DMS53 treated with DMSO at 0.1 percent for 48 hours (cell line): ENCODE data around the gene NAA15.
A peak's percentile ranks its signal among the peaks of the same experiment; 100 is the strongest.
"Not testable (repeated sequence)": the region's sequence is repeated elsewhere in the genome, so short reads cannot be mapped to it uniquely, and the experiment has no call there.

Experiments used
- DNase-seq: peaks from one replicate; lab custom pipeline; 2025; ENCODE audit not compliant: unreplicated experiment; lab: John Stamatoyannopoulos, UW

The NAA15 gene

GRCh38 chr4:139297001-139297410, 4.3 kb upstream of the NAA15 start:
- DNase-seq = no peak

- no peak for DNase-seq
Observed at GRCh38 chr4:139299536-139299935, 1.8 kb upstream of the NAA15 start.

- no peak for DNase-seq
Observed at GRCh38 chr4:139300431-139301112, 733 bp upstream of the NAA15 start.

- peak; percentile 49 for DNase-seq
Observed at GRCh38 chr4:139301821-139302611, 711 bp downstream of the NAA15 start, which contains the start of gene NDUFC1. NDUFC1 (minus strand) TSS chr4:139302477; CDS start chr4:139295798, 6,679 bp downstream.

GRCh38 chr4:139304920-139305319, 3.6 kb downstream of the NAA15 start:
- no peak for DNase-seq

GRCh38 chr4:139311909-139312308, 10.6 kb downstream of the NAA15 start:
- no peak for DNase-seq

- no peak for DNase-seq
Observed at GRCh38 chr4:139312552-139313332, 11.4 kb downstream of the NAA15 start.

GRCh38 chr4:139313414-139313813, 12.1 kb downstream of the NAA15 start:
- DNase-seq = not testable (repeated sequence)

- no peak for DNase-seq
Observed at GRCh38 chr4:139314047-139314800, 12.9 kb downstream of the NAA15 start.

GRCh38 chr4:139315221-139315675, 13.9 kb downstream of the NAA15 start:
- no peak for DNase-seq

- no peak for DNase-seq
Observed at GRCh38 chr4:139316733-139317132, 15.4 kb downstream of the NAA15 start.

- no peak for DNase-seq
Observed at GRCh38 chr4:139317635-139318034, 16.3 kb downstream of the NAA15 start.

GRCh38 chr4:139319571-139319970, 18.3 kb downstream of the NAA15 start:
- DNase-seq = no peak

- not testable (repeated sequence) for DNase-seq
Observed at GRCh38 chr4:139322070-139322469, 20.8 kb downstream of the NAA15 start.

GRCh38 chr4:139322541-139322940, 21.2 kb downstream of the NAA15 start:
- not testable (repeated sequence) for DNase-seq

- DNase-seq = no peak
Observed at GRCh38 chr4:139324620-139325019, 23.3 kb downstream of the NAA15 start.

GRCh38 chr4:139329665-139330200, 28.4 kb downstream of the NAA15 start:
- DNase-seq = no peak

- no peak for DNase-seq
Observed at GRCh38 chr4:139330283-139330682, 29.0 kb downstream of the NAA15 start.

GRCh38 chr4:139331185-139331584, 29.9 kb downstream of the NAA15 start:
- no peak for DNase-seq

- no peak for DNase-seq
Observed at GRCh38 chr4:139333046-139333445, 31.7 kb downstream of the NAA15 start.
